ENCODE results near the gene STK32B. TPM values are rescaled to one million over a fixed set of nuclear protein-coding genes. Genes with fewer than 3 reads are reported as not detected.

Gene STK32B
- total and polyA plus RNA-seq, 2 of the 8 experiments (the other 6 are each of a cell fraction or from before 2014, with no cell fraction given) = 2.3 to 2.5 TPM

- Histone ChIP-seq H3K4me2 (ENCODE audit: insufficient read depth in 1 of 2, low read depth in 2 of 2, low read length in 2 of 2) (no peak overlapping the region), H3K27ac (ENCODE audit: low read depth, low read length) (no peak overlapping the region), H3K18ac (ENCODE audit: extremely low read depth, low read length) (no peak overlapping the region), H3K23ac (ENCODE audit: insufficient read length) (no peak overlapping the region), H2BK5ac (ENCODE audit: low read depth, low read length) (no peak overlapping the region), H2BK120ac (replicated peaks; ENCODE audit: low read depth, low read length) (no peak overlapping the region), H3K56ac (replicated peaks; ENCODE audit: insufficient read length, low read depth, low read length) (no peak overlapping the region), H3K9ac (replicated peaks in 1 of 4; ENCODE audit: extremely low read depth in 1 of 4, low read depth in 3 of 4, low read length in 3 of 4) (no peak overlapping the region), H3K79me2 (ENCODE audit: control insufficient read depth in 1 of 2, insufficient read depth in 2 of 2, low read length in 2 of 2) (no peaks in the 10 kb centered on the region), H2AFZ (ENCODE audit: low read length) (no peak overlapping the region), H3K4me1 (replicated peaks in 1 of 4; ENCODE audit: control insufficient read depth in 3 of 4, insufficient read depth in 4 of 4, low read length in 3 of 4) (peaks cover 0 to 2% (median 0%) of the 10 kb centered on the region in 4 experiments; a peak in 3 of 7 replicates), H3K27me3 (replicated peaks in 1 of 4; ENCODE audit: control insufficient read depth in 3 of 4, extremely low read depth in 1 of 4, insufficient read depth in 3 of 4, low read length in 3 of 4) (no peaks in the 10 kb centered on the region), H4K5ac (ENCODE audit: insufficient read length, low read depth, low read length) (no peak overlapping the region), H3K79me1 (ENCODE audit: low read depth, low read length) (no peaks in the 10 kb centered on the region), H3K4me3 (ENCODE audit: extremely low read depth in 1 of 4, insufficient read depth in 2 of 4, low read depth in 3 of 4, low read length in 4 of 4) (no peak overlapping the region), H4K91ac (replicated peaks; ENCODE audit: insufficient read length, low read length) (no peak overlapping the region), H2BK12ac (ENCODE audit: low read depth, low read length) (no peak overlapping the region), H2BK15ac (ENCODE audit: low read length) (no peak overlapping the region), H2BK20ac (ENCODE audit: low read length) (no peak overlapping the region), H4K8ac (ENCODE audit: extremely low read depth, insufficient read depth, low read length) (no peak overlapping the region), H3K4ac (replicated peaks; ENCODE audit: insufficient read length, low read depth, low read length) (no peak overlapping the region), H3K9me3 (ENCODE audit: insufficient read depth in 2 of 2, low read depth in 1 of 2, low read length in 1 of 2) (no peaks in the 10 kb centered on the region), H3K23me2 (ENCODE audit: low read depth, low read length) (no peaks in the 10 kb centered on the region), H4K20me1 (replicated peaks in 1 of 2; ENCODE audit: control insufficient read depth in 1 of 2, insufficient read depth in 2 of 2, low read length in 2 of 2) (no peaks in the 10 kb centered on the region), H3K36me3 (ENCODE audit: control insufficient read depth in 2 of 4, insufficient read depth in 4 of 4, low read length in 3 of 4) (no peaks in the 10 kb centered on the region), H3K14ac (ENCODE audit: insufficient read length) (no peak overlapping the region), H2AK5ac (ENCODE audit: low read depth, low read length) (no peak overlapping the region)
- FAIRE-seq = no peak
- DNase-seq (ENCODE audit: low read depth in 1 of 2, low spot score in 2 of 2) = no peak
- ChIA-PET CTCF (ENCODE audit: partially characterized antibody) (no interaction called here), POLR2A (ENCODE audit: partially characterized antibody) (no interaction called here)
- 84% methylated on average over 1 of the region's 1 CpG; no CpG with 5 or more reads in 1 of the 2 experiments for WGBS, 2 experiments (ENCODE audit: extremely low coverage in 1 of 2, insufficient coverage in 1 of 2, insufficient read length in 1 of 2, insufficient replicate concordance in 2 of 2, low coverage in 1 of 2, low lambda C conversion rate in 2 of 2, missing lambda C conversion rate in 1 of 2)
- TF ChIP-seq CHD1 (IDR thresholded peaks at IDR 0.05; ENCODE audit: low read depth, low read length) = no peak
- TF ChIP-seq KDM1A (IDR thresholded peaks at IDR 0.05; ENCODE audit: borderline replicate concordance, low read length) = no peak
- TF ChIP-seq E2F6 (IDR thresholded peaks at IDR 0.05) = no peak
- TF ChIP-seq POLR2AphosphoS5 (IDR thresholded peaks at IDR 0.05; ENCODE audit: low read depth, low read length) = no peak
- no peak for TF ChIP-seq EGR1 (IDR thresholded peaks at IDR 0.05; ENCODE audit: borderline replicate concordance, low read depth, low read length)
- TF ChIP-seq TEAD4 (IDR thresholded peaks at IDR 0.05; ENCODE audit: low read depth, low read length) = no peak
These were observed 59.6 kb downstream of the STK32B start for GRCh38 chr4:5110901-5111300.

Measured in H1 (cell line).